ENCODE data around the gene RNF220.
"Not testable (repeated sequence)": the region's sequence is repeated elsewhere in the genome, so short reads cannot be mapped to it uniquely, and the experiment has no call there.

The RNF220 gene

DNA sequence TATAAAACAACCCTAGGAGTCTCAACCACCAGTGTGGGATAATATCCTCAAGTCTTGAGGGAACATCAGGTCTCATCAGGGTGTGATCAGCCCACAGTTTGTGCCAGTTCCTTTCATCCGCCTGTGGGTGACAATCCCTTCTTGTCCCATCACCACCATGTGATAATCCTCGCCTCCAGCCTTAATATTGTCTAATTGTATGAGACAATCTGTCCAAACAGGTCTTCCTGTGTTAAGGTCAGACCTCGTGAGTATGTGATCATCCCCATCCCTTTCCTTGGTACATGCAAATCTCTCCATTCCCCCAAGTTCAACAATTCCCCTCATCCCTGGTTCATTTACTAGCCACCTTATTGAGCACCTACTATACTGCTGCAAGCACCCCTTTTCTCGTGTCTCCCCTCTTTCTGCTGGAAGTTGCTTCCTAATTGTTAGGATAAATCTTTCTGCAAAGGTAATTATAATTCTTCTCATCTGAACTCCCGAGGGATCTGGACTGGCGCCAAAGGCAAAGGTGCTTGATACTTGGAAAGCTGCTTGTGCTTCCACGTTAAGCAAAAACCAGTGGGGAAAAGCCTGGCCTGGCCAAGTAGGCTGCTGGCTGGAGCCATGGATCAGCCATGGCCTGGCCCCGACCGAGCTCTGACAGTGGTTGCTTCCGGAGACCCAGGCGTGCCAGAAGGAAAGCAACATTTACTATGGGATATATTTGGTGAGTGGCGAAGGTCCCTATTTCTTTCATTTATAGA lies 92.5 kb downstream of the RNF220 start:
- DNase-seq, result no peak

DNA sequence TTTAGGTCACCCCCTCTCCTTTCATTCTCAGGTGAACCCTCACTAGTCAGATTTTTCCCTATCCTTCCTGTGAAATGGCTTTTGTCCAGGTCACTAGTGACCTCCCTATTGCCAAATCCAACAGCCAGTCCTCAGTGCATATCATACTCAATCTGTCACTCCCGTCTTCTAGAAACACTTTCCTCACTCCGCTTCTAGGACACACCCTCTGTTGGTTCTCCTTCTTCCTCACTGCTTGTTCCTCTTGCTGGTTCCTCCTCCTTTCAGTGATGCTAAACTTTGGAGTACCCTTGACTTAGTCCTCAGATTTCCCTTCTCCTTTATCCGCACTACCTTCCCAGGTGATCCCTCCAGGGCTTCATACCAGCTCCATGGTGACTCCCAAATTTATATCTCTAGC lies 94.3 kb downstream of the RNF220 start:
- DNase-seq, result no peak

DNA sequence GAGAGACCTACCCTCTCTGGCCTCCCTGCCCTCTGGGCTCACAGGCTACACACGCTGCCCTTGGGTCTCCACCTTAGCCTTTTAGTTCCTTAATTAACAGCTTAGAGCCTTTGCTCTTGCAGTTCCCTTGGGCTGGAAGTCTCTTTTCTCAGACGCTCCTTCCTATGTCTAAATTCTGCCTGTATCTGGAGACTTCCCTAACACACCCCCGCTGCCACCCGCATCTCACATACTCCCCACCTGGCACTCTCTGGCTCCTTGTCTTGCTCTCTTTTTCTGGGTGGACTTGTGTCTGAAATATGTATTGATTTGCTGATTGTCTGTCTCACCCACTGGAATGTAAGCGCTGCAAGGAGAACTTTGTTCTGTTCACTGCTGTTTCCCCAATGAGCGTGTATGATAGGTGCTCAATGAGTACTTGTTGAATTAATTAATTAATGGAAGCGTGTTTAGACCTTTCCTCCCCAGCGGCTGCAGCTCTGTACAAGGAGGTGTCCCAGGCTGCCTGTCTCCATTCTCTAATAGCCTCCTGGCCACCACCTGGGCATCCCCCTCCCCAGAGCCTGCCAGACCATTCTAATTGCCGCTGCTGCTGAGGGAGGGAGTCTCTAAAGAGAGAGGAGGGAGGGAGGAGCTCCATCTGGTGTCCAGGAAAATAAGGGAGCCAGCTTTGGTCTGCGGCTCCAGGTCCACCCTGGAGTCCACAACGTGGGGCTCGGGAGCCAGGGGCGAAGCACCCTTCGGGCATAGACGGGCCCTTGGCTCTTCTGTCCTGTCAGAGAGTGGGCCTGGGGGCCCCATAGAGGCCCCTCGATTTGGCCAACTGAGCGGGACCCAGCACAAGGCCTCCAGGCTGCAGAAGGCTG lies 95.4 kb downstream of the RNF220 start:
- peak; percentile 89 for DNase-seq

DNA sequence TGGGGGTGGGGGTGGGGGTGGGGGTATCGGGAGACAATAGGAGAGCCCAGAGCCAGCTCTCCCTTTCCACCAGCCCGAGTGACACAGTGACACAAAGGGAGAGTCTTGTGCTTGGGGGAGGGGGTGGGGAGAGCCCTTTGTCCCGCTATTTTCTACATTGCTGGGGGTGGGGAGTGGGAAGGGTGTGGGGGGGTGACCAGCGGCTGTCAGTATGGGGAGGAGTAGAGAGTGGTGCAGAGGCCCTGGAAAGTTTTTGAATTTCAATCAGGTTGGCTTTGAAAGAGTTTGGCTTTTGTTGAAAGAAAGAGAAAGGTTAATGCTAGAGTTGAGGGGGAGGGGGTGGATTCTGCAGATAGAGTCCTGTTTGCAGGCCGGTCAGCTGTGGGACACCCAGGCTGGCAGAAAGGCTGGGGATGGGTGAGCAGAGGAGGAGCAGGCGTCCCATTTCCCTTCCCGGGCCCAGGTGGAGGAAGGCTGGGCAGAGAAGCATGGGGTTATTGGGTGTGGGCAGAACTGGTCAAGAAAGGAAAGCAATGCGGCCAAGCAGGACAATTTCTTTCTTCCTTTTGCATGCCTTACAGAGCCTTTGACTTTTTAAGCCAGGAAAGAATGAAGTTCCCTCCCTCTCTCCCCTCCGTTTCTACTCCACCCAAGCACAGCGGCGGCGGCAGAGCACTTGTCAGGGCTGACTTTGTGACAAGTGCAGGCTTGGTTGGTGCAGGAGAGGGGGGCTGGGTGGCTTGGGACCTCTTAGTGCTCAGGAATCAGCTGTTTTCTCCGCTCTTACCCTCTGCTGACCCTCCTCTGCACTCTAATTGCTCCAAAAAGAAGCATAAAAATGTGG lies 96.2 kb downstream of the RNF220 start:
- DNase-seq, result peak; percentile 89

DNA sequence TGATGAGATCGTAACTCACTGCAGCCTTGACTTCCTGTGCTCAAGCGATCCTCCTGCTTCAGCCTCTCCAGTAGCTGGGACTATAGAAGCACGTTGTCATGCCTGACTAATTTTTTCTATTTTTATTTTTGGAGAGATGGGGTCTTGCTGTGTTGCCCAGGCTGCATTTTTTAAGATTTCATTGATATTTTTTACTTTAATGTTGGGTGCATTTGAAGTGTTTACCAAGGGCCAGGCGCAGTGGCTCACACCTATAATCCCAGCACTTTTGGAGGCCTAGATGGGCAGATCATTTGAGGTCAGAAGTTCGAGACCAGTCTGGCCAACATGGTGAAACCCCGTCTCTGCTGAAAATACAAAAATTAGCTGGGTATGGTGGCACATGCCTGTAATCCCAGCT lies 97.8 kb downstream of the RNF220 start:
- DNase-seq, result not testable (repeated sequence)

DNA sequence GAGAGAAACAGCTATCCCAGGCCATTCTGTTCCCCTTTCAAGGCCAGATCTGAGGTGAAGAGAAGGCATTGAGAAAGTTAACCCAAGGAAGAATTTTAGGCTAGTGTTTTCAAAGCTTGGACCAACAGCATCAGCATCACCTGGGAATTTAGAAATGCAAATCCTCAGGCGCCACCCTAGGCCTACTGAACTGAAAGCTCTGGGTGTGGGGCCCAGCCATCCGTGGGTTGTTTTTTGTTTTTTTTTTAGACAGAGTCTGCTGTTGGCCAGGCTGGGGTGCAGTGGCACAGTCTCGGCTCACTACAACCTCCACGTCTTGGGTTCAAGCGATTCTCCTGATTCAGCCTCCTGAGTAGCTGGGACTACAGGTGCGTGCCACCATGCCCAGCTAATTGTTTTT lies 98.6 kb downstream of the RNF220 start:
- no peak for DNase-seq

DNA sequence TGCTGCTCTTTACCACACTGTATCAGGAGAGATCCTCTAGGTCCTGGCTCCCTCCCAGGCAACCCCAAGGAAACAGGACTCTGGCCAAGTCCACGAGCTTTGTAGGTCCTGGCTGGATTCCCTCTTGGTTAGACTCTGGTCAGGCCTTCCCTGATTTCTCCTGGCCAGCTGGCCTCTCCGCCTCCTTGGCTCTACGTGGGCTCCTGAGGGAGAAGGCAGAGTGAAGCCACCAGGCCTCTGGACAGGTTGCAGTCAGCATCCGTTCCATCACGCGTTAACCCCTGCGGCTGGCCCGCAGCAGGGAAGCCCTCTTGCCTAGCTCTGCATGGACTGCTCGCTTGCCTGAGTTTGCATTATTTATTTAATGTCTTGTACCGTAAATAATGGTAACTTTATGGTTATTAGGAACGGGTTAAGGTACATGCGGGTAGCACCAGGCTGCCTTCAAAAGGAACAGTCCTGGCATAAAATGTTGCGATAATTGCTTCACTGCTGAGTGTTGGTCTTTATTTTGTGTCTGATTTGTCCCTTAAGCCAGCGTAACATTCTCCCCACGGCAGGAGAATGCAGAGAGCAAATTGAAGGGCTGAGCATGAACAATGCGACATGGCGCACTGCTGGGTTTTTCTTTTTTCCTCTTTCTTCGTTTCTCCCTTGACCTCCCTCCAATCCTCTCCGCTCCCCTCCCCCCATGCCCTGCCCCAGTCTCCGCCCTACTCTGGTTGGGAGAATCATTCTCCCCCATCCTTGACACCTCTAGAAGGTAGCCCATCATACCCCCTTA lies 100.3 kb downstream of the RNF220 start:
- no peak for DNase-seq

DNA sequence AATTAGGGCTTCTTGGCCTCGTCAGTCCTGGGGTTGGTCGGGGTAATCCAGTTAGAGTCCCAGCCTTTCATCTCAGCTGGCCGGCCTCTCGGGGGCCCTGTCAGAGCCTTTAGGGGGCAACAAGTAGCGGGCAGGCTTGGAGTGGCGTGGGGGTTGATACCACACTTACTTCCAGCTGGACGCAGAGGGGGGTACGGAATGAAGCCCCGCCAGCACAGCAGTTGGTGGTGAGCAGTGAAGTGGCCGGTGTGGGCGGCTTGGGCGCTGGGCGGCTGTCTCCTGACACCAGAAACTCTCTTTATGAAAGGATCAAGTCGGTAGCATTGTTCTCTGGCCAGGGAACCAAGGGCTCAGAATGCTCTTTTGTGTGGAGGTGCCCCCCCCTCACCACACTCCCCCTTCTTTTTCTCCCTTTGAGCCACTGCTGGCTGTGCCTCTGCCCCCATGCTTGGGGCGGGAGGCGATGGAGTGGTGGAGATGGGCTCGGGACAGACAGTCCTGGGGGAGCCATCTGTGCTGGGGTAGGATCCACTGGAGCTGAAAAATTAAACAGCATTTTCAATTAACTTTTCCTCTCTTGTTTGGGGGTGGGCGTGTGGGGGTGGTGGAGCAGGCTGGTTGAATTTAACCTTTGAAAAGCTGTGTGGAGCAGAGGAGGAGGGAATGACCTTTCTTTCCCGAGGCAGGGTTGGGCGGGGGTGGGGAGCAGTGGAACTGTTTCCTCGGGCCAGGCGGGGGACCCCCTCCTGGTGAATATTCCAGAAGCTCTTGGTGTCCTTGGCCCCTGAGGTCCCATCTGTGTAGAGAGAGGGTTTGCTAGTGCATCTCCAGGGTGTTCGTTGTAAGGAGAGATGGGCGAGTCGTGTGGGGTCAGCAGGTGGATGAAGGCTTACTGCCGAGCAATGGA lies 102.7 kb downstream of the RNF220 start:
- DNase-seq, result peak; percentile 91

DNA sequence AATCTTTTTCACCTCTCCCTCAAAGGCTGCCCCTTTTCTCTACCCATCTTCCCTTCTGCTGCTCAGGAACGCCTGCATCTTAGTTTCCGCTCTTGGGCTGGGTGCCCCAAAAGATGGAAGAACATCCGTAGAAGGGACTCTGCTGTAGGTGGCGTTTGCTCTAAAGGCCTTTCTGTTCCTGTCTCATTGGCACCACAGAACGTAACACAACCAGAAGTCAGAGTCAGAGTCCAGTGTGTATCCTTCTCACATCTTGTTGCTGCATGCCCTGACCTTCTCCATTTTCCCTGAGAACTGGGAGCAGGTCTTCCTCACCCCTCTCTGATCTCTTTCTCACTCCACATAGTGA lies 103.3 kb downstream of the RNF220 start:
- no peak for DNase-seq

DNA sequence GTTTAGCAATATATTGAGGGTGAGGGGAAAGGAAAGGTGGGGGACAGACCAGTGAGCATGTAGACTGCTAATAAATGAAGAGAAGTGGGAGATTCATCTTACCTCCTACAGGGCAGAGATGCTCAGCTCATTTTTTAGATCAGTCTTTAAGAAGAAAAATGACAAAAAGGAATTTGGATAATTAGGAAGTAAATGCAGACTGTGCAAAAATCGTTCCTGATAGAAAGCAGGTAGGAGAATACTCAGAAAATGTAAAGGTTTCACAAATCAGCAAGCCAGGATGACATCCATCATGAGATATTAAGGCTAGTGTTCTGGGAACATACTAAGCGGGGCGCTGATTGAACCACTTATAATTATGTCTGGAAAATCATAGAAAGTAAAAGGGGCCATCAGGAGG lies 106.3 kb downstream of the RNF220 start:
- DNase-seq, result no peak

DNA sequence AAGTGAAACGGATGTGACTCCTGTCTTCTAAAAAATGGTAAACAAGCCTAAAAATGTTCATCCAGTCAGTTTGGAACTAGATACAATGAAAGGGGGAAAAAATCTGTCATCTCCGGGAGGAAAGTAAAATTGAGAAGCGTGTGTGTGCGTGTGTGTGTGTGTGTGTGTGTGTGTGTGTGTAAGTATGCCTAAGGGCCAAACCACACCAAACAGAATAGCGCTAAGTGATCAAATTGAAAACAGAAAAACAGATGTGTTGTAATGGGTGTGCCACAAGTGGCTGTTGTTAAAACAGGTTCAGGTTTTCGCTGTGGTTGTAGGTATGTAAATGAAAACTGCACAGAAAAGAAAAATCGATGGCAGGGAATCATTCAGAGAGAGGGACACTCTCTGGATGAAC lies 106.7 kb downstream of the RNF220 start:
- DNase-seq, result no peak

DNA sequence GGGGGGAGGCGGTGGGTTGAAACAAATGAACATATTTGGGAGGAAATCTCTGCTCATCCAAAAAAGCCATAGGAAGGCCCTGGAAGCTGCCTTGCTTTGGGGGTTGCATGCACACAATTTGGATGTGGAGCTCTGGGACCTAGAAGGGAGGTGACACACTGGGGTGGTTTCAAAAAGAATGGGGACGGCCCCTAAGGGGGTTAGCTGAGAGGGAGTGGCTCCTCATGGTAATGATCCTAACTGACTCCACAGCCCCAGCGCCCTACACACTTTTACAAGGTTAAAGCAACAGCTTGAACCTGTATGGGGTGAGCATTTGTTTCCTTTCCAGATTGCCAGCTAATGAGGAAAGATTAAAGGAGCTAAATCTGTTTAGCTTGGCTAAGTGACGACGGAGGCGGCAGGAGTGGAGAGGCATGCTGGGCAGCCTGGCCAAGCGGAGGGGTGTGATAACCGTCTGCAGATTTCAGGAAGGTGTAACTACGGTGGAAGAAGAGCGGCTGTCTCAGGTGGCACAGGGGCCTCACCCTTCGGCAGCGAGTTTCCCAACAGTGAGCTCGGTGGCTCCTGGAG lies 107.3 kb downstream of the RNF220 start:
- DNase-seq, result no peak

DNA sequence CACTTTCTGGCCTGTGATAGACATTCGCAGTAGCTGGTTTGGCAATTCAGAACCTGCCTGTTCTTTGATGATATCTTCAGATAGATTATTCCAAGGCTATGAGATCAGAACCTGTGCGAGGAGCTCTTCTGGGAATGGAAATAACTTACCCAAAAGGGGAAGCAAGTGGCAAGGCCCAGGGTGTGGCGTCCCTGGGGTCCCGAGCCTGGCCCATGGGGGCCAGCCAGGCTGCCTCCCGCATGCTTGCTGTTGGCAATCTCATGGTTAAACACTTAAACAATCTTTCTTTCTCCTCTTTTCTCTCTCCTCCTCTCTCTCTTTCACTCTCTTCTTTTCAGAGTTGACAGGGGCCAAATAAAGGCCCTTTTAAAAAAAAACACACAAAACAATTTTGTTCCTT lies 108.1 kb downstream of the RNF220 start:
- no peak for DNase-seq

DNA sequence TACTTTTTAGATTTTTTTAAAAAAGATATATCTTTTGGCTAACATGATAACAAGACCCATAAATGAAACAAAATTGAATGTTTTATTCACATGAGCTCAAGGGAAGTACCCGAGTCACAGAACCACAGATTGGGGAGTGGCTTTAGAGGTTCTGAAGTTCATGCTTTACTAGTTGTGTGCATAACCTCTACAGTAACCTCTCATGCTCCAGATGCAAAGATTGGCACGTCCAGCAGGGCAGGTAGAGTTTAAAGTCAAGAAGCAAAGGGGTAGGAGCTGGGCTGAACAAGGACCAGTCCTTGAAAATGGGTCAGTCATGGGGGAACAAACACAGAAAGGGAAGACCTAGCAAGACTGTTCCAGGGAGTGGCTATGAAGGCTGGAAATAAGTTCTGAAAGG lies 109.6 kb downstream of the RNF220 start:
- no peak for DNase-seq

DNA sequence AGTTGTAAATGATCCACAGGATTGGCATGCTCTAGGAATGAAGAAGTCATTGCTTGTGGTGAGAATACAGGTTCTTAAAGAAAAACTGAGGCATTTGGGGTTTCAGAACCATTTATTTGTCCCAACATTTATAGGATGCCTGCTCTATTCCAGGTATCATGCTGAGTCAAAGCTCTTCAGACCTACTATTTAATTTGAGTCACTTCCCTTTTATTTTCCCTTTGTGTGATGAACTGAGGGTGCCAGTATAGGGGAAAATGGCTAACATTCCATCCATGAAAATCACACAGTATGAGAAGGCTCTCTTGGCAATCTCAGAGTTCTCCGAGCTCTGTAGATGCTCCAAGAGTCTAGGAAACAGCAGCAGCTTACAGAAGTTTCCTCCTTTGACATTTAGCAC lies 110.4 kb downstream of the RNF220 start:
- no peak for DNase-seq

DNA sequence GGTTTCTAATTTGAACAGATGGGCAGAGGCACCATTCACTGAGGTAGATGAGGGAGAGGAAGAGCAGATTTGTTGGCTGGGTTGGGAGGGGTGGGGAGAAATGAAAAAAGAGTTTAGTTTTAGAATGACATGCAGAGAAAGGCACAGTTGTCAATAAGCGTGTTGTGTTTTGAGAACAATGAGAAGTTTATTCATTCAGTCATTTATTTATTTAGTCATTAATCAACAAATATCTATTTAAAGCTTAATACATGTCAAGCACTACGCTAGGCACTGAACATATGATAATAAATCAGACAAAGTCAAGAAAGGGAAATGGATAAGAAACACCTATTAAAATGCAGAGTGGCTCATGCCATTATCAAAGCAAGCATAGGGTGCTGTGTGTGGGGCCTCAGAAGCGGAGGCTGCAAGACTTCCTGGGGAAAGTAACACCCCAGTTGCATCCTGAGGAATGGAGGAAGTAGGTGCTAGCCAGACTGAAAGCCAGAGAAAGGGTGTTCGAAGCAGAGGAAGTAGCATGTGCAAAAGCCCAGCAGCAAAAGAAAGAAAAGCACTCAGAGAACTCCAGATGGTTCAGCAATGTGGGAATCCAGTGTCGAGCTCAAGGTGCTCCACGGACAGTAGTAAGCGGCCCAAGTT lies 114.1 kb downstream of the RNF220 start:
- peak; percentile 42 for DNase-seq

DNA sequence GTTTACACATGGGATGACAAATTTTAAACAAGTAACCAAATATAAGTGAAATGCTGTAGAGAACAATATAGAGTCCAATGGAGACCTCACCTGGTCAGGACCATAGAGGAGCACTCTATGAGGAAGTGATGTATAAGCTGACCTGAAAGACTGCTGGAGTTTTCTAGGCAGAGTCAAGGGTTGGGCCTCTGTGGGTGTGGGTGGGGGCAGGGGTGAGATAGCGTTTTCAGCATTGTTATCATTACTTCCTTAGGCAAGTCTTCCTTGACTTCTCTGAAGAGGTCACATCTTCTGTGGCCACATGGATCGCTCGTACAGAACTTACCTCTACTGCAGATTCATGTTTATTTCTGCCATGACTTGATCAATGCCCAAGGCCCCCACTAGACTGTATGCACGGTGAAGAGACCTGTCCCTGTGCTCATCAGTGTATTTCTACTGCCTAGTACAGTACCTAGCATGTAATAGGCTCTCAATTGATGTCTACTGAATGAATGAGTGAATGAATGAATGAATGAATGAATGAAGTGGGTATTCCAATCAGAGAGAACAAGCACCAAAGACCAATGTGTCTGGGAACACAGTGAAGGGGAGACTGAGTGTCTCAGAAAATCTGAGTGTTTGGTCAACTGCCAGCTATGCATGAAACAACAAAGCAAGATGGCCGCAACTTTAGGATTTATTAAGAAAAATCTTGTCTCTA lies 116.5 kb downstream of the RNF220 start:
- no peak for DNase-seq

DNA sequence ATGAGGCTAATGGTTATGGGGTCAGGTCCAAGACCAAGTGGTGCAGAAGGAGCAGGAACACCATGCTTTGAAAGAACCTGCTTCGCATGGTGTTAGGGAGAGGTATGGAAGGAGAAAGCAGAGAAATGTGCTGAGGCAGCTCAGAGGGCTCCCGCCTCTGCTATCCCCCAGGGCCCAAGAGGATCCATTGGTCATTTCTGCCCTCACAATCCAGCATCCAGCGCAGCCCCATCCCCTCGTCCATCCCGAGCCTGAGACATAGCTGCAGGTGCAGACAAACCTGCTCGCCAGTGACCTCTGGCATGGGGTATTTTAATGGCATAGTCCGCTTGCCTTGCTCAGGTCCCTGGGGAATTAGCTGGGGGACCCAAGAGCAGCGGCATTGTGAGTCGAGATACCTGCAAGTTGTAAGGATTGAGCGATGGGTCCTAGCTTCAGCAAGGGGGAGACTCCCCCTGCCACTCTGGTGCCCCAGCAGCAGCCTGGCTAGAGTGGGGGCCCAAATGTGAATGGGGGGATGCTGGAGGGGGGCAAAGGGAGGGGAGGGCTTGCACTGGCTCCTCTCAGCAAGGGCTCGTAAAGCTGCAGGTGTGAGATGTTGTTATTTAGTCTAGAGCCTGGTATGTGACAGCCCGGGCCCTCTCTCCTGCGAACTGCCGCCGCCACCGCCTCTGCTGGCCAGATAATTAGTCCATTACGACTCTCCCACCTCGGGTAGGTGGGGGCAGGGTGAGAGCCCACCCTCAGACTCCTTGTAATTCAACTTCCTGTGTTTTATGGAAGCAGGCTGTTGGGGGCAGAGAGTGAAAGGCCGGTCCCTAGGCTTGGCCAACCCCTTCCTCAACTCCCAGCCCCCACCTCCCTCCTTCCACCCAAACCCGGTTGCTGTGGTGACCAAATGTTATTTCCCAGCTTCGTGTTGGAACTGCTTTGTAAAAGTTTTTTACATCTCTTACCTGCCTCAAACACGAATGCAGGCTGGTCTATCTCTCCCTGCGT lies 118.8 kb downstream of the RNF220 start:
- no peak for DNase-seq

Data from midbrain (tissue), 1 donor.